ENCODE data around the gene STXBP6. TPM values are rescaled to one million over a fixed set of nuclear protein-coding genes. Genes with fewer than 3 reads are reported as not detected.

Gene STXBP6
- total RNA-seq, 1 experiment from 2014 or later = 6.4 TPM

GRCh38 chr14:24794644-24795305, 255.2 kb downstream of the STXBP6 start:
- CTCF ChIA-PET = no interaction called here
- Mint-ChIP-seq H3K4me1 (ENCODE audit: low read depth, unreplicated experiment) (no peaks in the 10 kb centered on the region), H3K4me3 (ENCODE audit: low read depth, unreplicated experiment) (no peak overlapping the region), H3K27ac (ENCODE audit: unreplicated experiment) (no peak overlapping the region), H3K27me3 (ENCODE audit: unreplicated experiment) (peaks cover 13% of the 10 kb centered on the region), H3K36me3 (ENCODE audit: insufficient read depth, unreplicated experiment) (no peaks in the 10 kb centered on the region), H3K9me3 (ENCODE audit: low read depth, unreplicated experiment) (no peaks in the 10 kb centered on the region)
- intact Hi-C loops (cut with micrococcal nuclease; ENCODE audit: unreplicated experiment) = no loop called here
- no TSS peak for BruUV-seq (replicated peaks)
- TF ChIP-seq CTCF (IDR thresholded peaks at IDR 0.05; ENCODE audit: unreplicated experiment) = no peak
- DNase-seq = no peak

DNA sequence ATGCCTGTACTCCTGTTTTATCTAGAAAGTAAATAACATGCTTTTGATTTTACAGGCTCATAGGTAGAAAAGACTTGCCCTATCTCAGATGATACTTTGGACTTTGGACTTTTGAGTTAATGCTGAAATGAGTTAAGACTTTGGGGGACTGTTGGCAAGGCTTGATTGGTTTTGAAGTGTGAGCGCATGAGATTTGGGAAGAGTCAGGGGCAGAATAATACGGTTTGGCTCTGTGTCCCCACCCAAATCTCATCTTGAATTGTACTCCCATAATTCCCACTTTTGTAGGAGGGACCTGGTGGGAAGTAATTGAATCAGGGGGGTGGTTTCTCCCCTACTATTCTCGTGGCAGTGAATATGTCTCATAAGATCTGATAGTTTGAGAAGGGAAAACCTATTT, 259.8 kb downstream of the STXBP6 start:
- TF ChIP-seq CTCF (IDR thresholded peaks at IDR 0.05; ENCODE audit: unreplicated experiment) = no peak
- Mint-ChIP-seq H3K9me3 (ENCODE audit: low read depth, unreplicated experiment) (no peaks in the 10 kb centered on the region), H3K27me3 (ENCODE audit: unreplicated experiment) (peaks cover 28% of the 10 kb centered on the region), H3K27ac (ENCODE audit: unreplicated experiment) (no peak overlapping the region), H3K36me3 (ENCODE audit: insufficient read depth, unreplicated experiment) (no peaks in the 10 kb centered on the region), H3K4me1 (ENCODE audit: low read depth, unreplicated experiment) (no peaks in the 10 kb centered on the region), H3K4me3 (ENCODE audit: low read depth, unreplicated experiment) (no peak overlapping the region)
- DNase-seq = no peak
- intact Hi-C loops (cut with micrococcal nuclease; ENCODE audit: unreplicated experiment) = no loop called here
- CTCF ChIA-PET = no interaction called here
- no TSS peak for BruUV-seq (replicated peaks)

DNA sequence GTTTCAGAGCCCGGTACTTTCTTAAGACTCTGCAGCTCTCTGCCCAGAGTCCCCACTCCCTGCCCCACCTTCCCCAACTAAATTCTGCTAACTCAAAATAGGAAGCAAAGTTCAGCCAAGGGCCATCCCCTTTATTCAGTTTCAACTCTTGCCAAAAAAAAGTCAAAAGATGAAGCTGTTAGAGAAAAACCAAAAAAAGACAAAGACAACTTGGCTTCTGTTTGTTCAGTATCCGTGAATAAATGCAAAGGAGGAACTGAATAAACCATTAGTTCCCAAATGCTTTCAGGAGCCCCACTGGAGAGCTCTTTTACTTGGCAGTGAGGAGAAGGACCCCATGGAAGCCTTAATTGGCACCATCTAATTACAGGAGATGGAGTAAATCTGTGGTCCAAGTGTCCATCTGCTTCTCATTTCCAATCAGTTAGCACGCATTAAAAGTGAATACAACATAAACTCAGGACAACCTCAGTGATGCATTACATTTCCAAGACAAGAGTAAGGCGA, 260.5 kb downstream of the STXBP6 start:
- H3K27ac Mint-ChIP-seq (ENCODE audit: unreplicated experiment) = no peak overlapping the region
- no peaks in the 10 kb centered on the region for H3K4me1 Mint-ChIP-seq (ENCODE audit: low read depth, unreplicated experiment)
- TF ChIP-seq CTCF (IDR thresholded peaks at IDR 0.05; ENCODE audit: unreplicated experiment) = no peak
- intact Hi-C loops (cut with micrococcal nuclease; ENCODE audit: unreplicated experiment) = no loop called here
- H3K36me3 Mint-ChIP-seq (ENCODE audit: insufficient read depth, unreplicated experiment) = no peaks in the 10 kb centered on the region
- no peak for DNase-seq
- H3K4me3 Mint-ChIP-seq (ENCODE audit: low read depth, unreplicated experiment) = no peak overlapping the region
- peaks cover 20% of the 10 kb centered on the region for H3K27me3 Mint-ChIP-seq (ENCODE audit: unreplicated experiment)
- CTCF ChIA-PET = interaction anchor here (1.0 kb wide), 1 partner anchor 343 kb away, joined by 3 read pairs; no protein-coding TSS in a partner anchor
- no peaks in the 10 kb centered on the region for H3K9me3 Mint-ChIP-seq (ENCODE audit: low read depth, unreplicated experiment)
- BruUV-seq (replicated peaks) = no TSS peak

DNA sequence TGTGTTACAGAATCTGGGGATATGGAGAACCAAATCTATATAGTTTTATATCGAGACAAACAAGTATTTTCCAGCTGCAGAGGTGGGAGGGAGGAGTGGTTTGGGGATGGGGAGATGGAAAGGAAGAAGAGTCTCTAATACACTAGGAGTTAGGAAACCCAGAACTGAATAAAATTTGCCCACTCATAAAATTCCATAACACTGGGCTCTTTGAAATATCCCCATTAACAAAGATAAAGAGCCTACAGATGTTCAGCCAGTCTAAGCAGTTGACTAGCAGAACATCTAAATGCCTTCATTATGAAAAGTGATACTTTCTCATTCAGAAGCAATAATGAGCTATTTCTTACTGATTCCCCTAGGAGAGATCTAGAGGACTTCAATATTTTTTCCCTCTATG, 264.2 kb downstream of the STXBP6 start:
- no peaks in the 10 kb centered on the region for H3K4me1 Mint-ChIP-seq (ENCODE audit: low read depth, unreplicated experiment)
- H3K9me3 Mint-ChIP-seq (ENCODE audit: low read depth, unreplicated experiment) = no peaks in the 10 kb centered on the region
- H3K36me3 Mint-ChIP-seq (ENCODE audit: insufficient read depth, unreplicated experiment) = no peaks in the 10 kb centered on the region
- H3K27me3 Mint-ChIP-seq (ENCODE audit: unreplicated experiment) = peaks cover 29% of the 10 kb centered on the region
- H3K4me3 Mint-ChIP-seq (ENCODE audit: low read depth, unreplicated experiment) = no peak overlapping the region
- DNase-seq = no peak
- BruUV-seq (replicated peaks) = no TSS peak
- CTCF ChIA-PET = no interaction called here
- intact Hi-C loops (cut with micrococcal nuclease; ENCODE audit: unreplicated experiment) = no loop called here
- no peak for TF ChIP-seq CTCF (IDR thresholded peaks at IDR 0.05; ENCODE audit: unreplicated experiment)
- H3K27ac Mint-ChIP-seq (ENCODE audit: unreplicated experiment) = no peak overlapping the region

Measured in Calu3 (cell line).